Testis (tissue), 2 donors: Measurements from ENCODE around the gene PPP3R1.

Experiments
- CTCF ChIP-seq, 3 experiments: fragments of 450-650 bp in 2 of 3; fragments of 200-600 bp in 1 of 3; sonication (generic) in 1 of 3; IDR thresholded peaks; one replicate each; pipeline ENCODE4 v1.5.1; 2016 to 2019; ENCODE audit warnings: antibody characterized with exemption in 3 of 3, mild to moderate bottlenecking in 2 of 3, moderate library complexity in 1 of 3
- POLR2A ChIP-seq: fragments of 450-650 bp; IDR thresholded peaks from one replicate; pipeline ENCODE4 v1.6.1; 2017; ENCODE audit warnings: antibody characterized with exemption, mild to moderate bottlenecking, moderate library complexity

GRCh38 chr2:68294913-68295312 lies 42.6 kb upstream of the PPP3R1 start:
- no peak for TF ChIP-seq POLR2A
- no peak for TF ChIP-seq CTCF (IDR thresholded peaks at IDR 0.05)
